GM12874 (cell line): ENCODE results near the gene MTRF1.

Experiments used
- TF ChIP-seq, protein P1 (sequence below): IDR thresholded peaks from 2 replicates; pipeline ENCODE4 v1.5.1; 2011; ENCODE audit warnings: low read depth, mild to moderate bottlenecking, control low read depth, low read length, moderate library complexity; ENCODE audit not compliant: insufficient read depth

Gene MTRF1

DNA sequence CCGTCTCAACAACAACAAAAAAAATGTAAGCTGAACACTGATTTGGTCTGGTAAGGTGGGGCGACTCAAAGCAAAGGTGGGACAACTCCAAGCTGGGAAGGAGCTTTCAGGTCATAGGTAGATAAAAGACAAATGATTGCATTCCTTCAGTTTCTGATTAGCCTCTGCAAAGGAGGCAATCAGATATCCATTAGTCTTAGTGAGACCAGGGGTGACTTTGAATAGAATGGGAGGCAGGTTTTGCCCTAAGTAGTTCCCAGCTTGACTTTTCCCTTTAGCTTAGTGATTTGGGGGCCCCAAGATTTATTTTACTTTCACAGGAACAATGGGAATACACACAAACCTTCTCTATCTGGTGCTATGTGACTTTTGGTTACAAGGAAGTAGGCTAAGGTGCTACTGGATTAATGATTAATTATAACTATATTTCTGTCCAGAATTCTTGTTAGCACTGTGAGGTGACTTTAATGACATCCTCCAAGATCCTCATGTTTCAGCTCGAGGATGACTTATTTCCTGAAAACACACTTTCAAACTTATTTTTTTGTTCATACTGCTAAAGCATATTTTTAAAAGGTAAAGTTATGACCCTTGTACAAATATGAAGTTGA is 10.6 kb upstream of the MTRF1 start:
- TF ChIP-seq, protein P1, sequence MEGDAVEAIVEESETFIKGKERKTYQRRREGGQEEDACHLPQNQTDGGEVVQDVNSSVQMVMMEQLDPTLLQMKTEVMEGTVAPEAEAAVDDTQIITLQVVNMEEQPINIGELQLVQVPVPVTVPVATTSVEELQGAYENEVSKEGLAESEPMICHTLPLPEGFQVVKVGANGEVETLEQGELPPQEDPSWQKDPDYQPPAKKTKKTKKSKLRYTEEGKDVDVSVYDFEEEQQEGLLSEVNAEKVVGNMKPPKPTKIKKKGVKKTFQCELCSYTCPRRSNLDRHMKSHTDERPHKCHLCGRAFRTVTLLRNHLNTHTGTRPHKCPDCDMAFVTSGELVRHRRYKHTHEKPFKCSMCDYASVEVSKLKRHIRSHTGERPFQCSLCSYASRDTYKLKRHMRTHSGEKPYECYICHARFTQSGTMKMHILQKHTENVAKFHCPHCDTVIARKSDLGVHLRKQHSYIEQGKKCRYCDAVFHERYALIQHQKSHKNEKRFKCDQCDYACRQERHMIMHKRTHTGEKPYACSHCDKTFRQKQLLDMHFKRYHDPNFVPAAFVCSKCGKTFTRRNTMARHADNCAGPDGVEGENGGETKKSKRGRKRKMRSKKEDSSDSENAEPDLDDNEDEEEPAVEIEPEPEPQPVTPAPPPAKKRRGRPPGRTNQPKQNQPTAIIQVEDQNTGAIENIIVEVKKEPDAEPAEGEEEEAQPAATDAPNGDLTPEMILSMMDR, result no peak

DNA sequence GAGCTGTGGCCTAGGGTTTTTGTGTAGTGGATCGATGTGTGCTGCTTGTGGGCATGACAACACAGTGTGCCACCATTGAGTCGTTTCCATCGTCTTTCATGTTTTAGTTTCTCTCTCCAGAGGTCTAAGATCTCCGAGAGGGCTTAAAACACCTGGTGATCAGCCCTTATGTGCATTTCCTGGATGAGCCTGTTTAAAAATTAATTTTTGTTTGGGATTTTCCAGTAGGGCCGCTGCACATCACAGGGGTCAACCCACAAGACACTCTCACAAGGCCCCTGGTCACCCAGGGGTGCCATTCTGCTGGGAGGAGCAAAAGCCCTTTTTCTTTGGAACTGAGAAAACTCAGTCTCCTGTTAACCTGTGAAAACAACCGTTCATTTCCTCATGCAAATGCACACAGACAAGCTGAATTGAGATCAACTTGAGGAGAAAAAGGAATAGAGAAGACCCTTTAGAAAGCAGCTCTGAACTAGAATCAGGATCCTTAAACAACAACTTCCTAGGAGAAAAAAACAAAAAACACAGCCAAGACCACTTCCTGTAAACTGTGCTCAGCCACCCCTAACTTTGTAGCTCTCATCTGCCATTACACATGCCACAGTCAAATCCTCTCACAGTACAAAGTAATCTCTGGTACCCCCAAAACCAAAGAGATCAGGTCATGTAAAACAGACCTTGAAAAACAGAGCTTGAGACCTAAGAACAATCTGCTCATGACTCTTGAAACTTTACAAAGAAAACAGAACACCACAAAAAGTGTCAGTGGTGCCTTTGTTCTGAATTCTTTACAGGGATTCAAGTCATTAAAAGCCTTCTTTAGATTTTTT is 8.3 kb upstream of the MTRF1 start:
- TF ChIP-seq, protein P1, result no peak

DNA sequence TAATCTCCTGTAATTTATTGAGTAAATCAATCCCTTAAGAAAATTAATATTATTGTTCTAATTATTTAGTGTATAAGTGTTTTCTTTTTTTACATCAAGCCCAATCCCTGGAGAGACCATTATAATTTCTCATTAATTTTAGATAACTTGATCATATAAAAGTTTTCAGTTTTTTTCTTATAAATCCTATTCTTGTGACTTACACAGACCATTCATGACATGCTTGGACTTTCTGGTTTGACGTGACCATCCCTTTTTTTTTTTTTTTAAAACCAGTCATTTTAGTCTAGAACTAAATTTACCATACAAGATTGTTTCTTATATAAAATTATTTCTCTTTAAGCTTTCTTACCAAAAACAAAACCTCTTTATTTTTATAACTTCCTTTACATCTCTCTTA is 5.4 kb upstream of the MTRF1 start:
- TF ChIP-seq, protein P1, result no peak

- TF ChIP-seq, protein P1, result no peak
Measured at GRCh38 chr13:41267106-41267505, 3.7 kb upstream of the MTRF1 start.

DNA sequence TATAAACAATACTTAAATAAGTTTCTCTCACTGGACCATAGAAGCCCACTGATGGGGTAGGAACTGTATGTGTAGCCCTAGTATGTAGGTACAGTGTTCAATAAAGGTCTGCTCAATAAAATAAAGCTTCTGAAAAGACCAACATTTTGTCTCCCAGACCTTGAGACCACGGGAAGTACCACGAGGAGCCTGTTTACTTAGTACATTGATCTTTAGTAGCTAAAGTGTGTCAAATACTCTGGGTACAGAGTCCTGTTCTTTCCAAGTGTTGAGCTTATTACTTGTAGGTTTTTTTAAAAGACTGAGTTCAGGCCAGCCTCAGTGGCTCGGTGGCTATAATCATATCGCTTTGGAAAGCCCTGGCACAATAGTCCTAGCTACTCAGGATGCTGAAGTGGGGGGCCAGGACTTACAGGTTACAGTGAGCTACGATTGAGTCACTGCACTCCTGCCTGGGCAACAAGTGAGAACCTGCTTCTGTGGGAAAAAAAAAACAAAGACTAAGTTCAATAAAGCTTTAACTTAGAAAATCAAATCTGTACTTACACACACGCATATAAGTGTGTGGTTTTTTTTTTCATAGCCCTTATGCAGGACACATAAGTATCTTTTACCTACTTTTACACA is 3.4 kb downstream of the MTRF1 start:
- TF ChIP-seq, protein P1, result no peak

GRCh38 chr13:41257535-41257934 is 5.8 kb downstream of the MTRF1 start:
- TF ChIP-seq, protein P1, result no peak

DNA sequence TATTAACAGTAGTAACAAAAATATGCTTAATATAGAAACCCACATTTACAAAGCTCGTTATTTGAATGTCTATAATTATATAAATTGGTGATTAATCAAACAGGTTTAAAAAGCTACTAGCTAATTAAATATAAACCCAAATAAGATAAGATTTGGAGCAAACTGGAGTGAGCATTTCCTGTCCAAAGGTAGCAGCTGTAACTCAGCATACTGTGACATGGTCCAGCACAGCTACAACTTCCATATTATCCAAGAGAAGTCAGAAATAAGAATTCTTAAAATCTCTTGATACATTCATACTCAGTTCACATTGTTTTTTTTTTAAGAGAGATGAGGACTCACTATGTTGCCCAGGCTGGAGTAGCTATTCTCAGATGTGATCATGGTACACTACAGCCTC is 8.5 kb downstream of the MTRF1 start:
- TF ChIP-seq, protein P1, result no peak
